ENCODE data around the gene NDOR1.

DNA sequence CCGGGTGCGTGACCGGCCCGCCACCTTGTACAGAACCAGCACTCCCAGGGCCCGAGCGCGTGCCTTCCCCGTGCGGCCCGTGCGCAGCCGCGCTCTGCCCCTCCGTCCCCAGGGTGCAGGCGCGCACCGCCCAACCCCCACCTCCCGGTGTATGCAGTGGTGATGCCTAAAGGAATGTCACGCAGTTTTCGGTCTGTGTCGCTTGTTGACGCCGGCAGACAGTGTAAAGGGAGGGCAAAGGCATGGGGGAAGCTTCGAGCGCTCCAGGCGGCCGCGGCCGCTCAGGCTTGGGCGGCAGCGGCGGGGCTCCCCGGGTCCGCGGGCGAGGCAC, 37.0 kb upstream of the NDOR1 start:
- no peak for TF ChIP-seq EP300 (IDR thresholded peaks at IDR 0.05; ENCODE audit: borderline replicate concordance in 1 of 2, low read depth in 2 of 2, low read length in 2 of 2)
- TF ChIP-seq HDAC2 (IDR thresholded peaks at IDR 0.05; ENCODE audit: borderline replicate concordance in 1 of 2, low read depth in 2 of 2, low read length in 2 of 2): no peak
- TF ChIP-seq CTCF (IDR thresholded peaks at IDR 0.05; ENCODE audit: control extremely low read depth in 1 of 3, insufficient read depth in 1 of 3, low read depth in 1 of 3, low read length in 3 of 3): no peak
- no peak for TF ChIP-seq POLR2A (IDR thresholded peaks at IDR 0.05; ENCODE audit: control extremely low read depth in 1 of 2, low read depth in 2 of 2, low read length in 2 of 2)
- no peak for TF ChIP-seq RAD21 (IDR thresholded peaks at IDR 0.05 in 1 of 2, conservative IDR thresholded peaks at IDR 0.05 in 1 of 2; ENCODE audit: low read depth in 2 of 2, low read length in 2 of 2)
- TF ChIP-seq RFX5 (IDR thresholded peaks at IDR 0.05; ENCODE audit: borderline replicate concordance, low read depth, low read length): no peak
- no peak for TF ChIP-seq NRF1 (IDR thresholded peaks at IDR 0.05; ENCODE audit: low read depth, low read length)
- no peak for TF ChIP-seq SIX5 (IDR thresholded peaks at IDR 0.05; ENCODE audit: low read depth, low read length)
- no peak for TF ChIP-seq TEAD4 (IDR thresholded peaks at IDR 0.05; ENCODE audit: low read depth, low read length)
- no peak for TF ChIP-seq POLR2AphosphoS5 (IDR thresholded peaks at IDR 0.05; ENCODE audit: low read depth, low read length)
- no peak for TF ChIP-seq SIN3A (conservative IDR thresholded peaks at IDR 0.05 in 1 of 2, IDR thresholded peaks at IDR 0.05 in 1 of 2; ENCODE audit: low read depth in 1 of 2, low read length in 2 of 2)
- no peak for TF ChIP-seq CHD2 (IDR thresholded peaks at IDR 0.05; ENCODE audit: low read length)
- TF ChIP-seq GABPA (IDR thresholded peaks at IDR 0.05; ENCODE audit: borderline replicate concordance, insufficient read depth, low read length): no peak

All from H1 (cell line).